Thyroid gland (tissue), 4 donors: ENCODE data around the gene CSRNP3.
A peak's percentile ranks its signal among the peaks of the same experiment; 100 is the strongest.

ENCODE experiments used
- CTCF ChIP-seq, 6 experiments: fragments of 200-600 bp in 3 of 6; fragments of 450-650 bp in 3 of 6; sonication (generic) in 3 of 6; IDR thresholded peaks; one replicate each; pipeline ENCODE4 v1.5.1; 2016 to 2019; ENCODE audit warnings: antibody characterized with exemption in 6 of 6, mild to moderate bottlenecking in 2 of 6, inconsistent platforms in 1 of 6, moderate library complexity in 1 of 6
- POLR2A ChIP-seq, 2 donors: fragments of 450-650 bp; IDR thresholded peaks; one replicate each; pipeline ENCODE4 v1.6.1; 2017; ENCODE audit warnings: antibody characterized with exemption in 2 of 2, mild to moderate bottlenecking in 2 of 2, moderate library complexity in 1 of 2

DNA sequence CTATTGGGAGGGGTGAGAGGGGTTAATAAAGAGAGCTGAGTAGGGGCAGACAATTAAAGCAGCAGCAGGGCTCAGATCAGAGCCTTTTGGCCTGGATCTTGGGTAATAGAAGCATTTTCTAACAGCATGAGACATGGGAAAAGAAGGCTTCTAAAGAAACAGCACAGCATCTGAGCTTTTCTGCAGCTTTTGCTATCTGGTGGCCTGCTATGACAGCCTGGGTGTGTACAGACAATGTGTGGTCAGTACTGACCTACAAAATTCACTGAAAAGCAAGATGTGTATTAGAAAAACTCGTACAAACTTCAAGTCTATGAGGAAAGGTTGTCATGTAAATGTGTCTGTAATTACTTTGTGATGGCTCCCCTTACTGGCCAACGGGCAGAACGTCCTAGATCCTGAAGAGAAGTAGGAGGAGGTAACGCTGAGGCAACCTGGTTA lies 229.0 kb downstream of the CSRNP3 start:
- TF ChIP-seq CTCF (IDR thresholded peaks at IDR 0.05) (peak; percentile 22 to 71 (median 62)), POLR2A (IDR thresholded peaks at IDR 0.05) (no peak)
